HG03060 (cell line): Measurements from ENCODE around the gene KCNJ6.
"Not testable (repeated sequence)": the region's sequence is repeated elsewhere in the genome, so short reads cannot be mapped to it uniquely, and the experiment has no call there.

ENCODE experiments used
- ATAC-seq: cut with Tn5 transposase; IDR thresholded peaks from one replicate; pipeline ENCODE4 v1.9.1; 2021; ENCODE audit warnings: low read depth, moderate number of reproducible peaks; ENCODE audit not compliant: unreplicated experiment

The KCNJ6 gene

DNA sequence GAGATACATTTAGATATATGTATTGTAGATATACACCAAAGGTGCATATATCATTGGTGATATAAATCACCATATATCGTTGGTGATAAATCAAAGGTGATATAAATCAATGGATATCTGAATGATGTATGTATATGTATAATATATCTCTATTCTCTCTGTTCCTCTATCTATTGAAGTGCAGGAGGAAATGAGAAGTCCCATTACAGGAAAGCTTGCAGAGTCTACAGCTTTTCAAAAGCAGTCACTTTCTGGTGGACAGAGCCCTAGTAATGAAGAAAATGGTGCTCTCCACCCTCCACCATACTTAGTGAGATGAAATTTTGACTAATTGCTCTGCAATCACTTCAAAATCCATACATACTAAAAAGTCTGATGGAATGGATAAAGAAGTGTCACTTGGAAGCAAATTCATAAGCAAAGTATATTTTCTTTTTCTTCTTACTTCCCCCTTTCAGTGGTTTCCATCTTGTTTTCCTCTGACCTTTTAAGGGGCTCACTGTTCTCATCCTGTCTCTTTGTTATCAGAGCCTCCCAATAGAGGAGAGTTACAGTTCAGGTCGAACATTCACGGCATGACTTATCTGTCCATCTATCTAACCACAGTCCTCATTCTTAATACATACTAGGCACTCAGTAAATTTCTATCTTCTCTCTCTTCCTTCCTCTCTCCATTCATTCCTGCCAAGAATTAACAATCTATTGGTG is 227.2 kb downstream of the KCNJ6 start:
- ATAC-seq: no peak

DNA sequence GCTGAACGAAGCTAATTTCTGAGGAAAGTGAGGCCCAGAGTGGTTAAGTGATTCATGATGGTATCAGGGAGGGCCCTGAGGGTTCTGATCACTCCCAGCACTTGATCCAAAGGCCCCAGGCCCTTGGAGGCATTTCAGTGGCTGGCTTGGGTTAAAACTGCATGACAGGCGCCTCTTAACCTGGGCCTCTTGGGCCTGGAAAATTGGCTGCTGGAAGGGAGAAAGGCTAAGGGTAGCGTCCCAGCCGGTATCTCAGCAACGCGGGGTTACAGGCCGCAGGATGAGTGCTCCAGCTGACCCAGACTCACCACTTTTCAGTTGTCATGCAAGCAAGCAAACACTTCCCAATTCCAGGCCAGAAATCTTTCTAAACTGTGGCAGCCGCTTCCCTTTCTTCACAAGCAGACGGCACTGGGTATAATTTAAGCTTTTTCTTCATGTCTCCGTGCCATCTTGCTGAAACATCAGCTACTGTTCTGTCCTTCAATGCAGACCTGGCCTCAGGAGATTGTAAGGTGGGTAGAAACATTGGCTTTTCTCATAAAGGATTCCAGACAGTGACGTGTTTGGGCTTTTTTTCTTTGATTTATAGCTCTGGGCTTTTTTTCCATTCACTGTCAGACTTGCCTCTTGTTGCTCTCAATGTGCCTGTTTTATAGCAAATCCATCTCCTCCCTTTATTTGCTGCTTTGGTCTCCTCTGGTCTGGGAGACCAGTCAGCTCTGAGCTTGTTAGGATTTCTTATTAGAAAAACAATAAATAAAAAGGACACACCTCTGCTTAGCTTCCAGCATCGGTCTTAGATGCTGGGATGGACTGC is 229.1 kb downstream of the KCNJ6 start:
- ATAC-seq: no peak

GRCh38 chr21:37684547-37684946 is 231.7 kb downstream of the KCNJ6 start:
- ATAC-seq: no peak

GRCh38 chr21:37684115-37684493 is 232.2 kb downstream of the KCNJ6 start:
- no peak for ATAC-seq

- no peak for ATAC-seq
Measured at GRCh38 chr21:37683396-37684114, 232.7 kb downstream of the KCNJ6 start.

GRCh38 chr21:37682966-37683365 is 233.3 kb downstream of the KCNJ6 start:
- ATAC-seq: no peak

GRCh38 chr21:37677006-37677405 is 239.3 kb downstream of the KCNJ6 start:
- no peak for ATAC-seq

- no peak for ATAC-seq
Measured at GRCh38 chr21:37675202-37675801, 241.0 kb downstream of the KCNJ6 start.

- no peak for ATAC-seq
Measured at GRCh38 chr21:37673801-37674575, 242.3 kb downstream of the KCNJ6 start.

DNA sequence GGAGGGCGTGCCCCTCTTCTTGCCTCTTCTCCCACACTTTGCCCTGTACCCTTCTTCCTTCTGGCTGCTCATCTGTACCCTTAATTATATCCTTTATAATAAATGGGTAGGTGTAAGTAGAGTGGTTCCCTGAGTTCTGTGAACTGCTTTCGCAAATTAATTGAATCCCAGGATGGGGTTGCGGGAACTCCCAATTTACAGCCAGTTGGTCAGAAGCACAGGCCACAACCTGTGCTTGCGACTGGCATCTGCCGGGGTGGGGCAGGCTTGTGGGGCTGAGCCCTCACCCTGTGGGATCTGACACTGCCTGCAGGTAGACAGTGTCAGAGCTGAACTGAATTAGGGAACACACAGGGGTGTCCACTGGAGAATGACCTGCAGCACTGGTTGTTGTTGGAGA is 244.9 kb downstream of the KCNJ6 start:
- no peak for ATAC-seq

GRCh38 chr21:37670883-37671282 is 245.4 kb downstream of the KCNJ6 start:
- no peak for ATAC-seq

GRCh38 chr21:37669249-37669648 is 247.0 kb downstream of the KCNJ6 start:
- no peak for ATAC-seq

DNA sequence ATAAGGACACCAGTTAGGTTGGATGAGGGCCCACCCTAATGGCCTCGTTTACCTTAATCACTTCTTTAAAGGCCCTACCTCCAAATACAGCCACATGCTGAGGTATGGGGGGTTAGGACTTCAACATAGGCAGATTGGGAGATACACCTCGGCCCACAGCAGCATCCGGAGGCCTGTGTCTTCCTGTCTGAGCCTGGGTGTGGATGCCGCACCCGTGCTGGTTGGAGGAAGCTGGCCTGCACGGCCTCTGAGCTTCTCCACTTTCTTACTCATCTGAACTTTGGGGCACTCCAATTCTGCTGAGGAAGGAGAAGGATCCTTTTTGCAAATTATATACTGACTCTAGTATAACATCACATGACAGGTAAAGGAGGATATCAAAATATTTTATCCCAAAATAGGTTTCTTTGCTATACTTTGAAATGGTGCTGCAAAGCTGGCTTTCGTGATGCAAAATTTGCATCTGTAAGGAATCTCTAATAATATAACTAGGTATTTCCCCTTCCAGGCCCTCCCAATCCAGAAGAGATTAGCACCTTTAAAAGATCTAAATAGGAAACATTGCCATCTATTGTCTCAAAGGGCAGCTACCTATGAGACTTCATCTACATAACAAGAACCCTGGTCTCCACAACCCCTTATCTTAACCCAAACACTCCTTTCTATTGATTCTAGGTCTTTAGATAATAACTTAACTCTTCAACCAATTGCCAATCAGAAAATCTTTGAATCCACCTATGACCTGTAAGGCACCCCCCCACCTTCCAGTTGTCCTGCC is 247.6 kb downstream of the KCNJ6 start:
- ATAC-seq: no peak

GRCh38 chr21:37667380-37667779 is 248.9 kb downstream of the KCNJ6 start:
- ATAC-seq: no peak

DNA sequence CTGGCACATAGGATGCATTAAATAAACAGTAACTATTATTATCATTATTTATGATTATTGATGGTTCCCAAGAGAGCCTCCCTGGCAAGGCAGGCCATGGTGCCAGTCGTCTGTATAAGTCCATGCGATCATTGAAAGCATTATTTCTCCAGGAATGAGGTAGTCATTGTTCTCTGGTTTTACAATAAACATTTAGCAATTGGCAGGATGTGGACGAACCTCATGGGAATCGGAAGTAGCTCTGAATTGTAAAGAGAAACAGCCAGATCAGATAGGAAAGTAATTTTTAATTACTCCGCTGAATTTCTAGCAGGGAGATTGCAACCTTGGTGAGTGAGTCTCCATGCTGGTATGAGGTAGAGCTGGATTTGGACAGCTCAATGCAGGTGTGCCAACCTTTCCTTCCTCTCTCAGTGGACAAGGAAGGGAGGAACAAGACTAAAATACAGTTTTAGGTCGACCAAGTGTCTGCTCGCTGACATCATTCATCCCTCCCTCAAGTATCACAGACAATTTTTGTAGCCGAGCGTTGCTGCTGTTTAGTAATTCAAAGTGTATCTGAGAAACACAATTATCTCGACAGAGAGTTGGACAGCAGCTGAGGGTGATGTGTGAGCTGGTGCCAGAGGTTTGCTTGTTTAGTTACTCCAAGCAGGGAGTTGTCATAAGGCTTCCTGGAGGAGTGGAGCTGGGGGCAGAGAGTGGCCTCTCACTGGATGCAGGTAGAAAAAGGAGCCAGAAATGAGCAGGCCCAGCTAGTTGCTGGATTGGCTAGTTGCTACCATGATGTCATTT is 250.8 kb downstream of the KCNJ6 start:
- ATAC-seq: no peak

DNA sequence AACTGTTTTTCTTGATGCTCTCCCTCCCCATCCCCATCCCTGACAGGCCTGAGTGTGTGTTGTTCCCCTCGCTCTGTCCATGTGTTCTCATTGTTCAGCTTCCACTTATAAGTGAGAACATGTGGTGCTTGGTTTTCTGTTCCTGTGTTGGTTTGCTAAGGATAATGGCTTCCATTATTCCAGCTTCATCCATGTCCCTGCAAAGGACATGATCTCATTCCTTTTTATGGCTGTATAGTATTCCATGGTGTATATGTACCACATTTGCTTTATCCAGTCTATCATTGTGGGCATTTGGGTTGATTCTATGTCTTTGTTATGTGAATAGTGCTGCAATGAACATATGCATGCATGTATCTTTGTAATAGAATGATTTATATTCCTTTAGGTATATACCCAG is 254.0 kb downstream of the KCNJ6 start:
- ATAC-seq: not testable (repeated sequence)

- ATAC-seq: no peak
Measured at GRCh38 chr21:37660709-37661108, 255.5 kb downstream of the KCNJ6 start.

DNA sequence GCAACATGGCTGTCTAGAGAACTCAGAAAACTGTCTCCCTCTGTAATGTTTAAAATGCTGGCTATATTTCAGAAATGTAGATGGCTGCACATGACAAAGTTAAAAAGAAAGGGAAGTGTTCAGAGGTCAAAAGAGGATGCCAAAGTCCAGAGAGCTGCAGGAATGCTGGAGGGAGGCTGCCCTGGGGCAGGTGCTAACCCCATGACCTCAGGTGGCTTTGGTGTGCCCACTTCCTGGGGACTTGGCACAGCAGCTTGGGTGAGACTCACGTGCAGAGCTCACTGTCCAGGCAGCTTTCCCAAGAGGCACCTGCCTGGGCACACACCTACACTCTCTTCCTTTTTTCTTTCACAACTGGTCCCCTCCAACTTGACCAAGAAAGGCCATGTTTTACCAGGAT is 256.4 kb downstream of the KCNJ6 start:
- no peak for ATAC-seq
